ENCODE data around the gene CLBA1. TPM values are rescaled to one million over a fixed set of nuclear protein-coding genes. Genes with fewer than 3 reads are reported as not detected.
"Not testable (repeated sequence)": the region's sequence is repeated elsewhere in the genome, so short reads cannot be mapped to it uniquely, and the experiment has no call there.

CLBA1 gene
- total and polyA plus RNA-seq, 9 donors = 3.5 to 7.1 (median 4.5) TPM

GRCh38 chr14:105023791-105024480 is 38.3 kb downstream of the CLBA1 start:
- DNase-seq = no peak
- Histone ChIP-seq H3K4me1 (ENCODE audit: control insufficient read depth, insufficient read depth, low read length) (peaks cover 17% of the 10 kb centered on the region), H3K4me3 (ENCODE audit: low read length) (no peak overlapping the region), H3K27me3 (ENCODE audit: control insufficient read depth, insufficient read depth, low read length) (peaks cover 4% of the 10 kb centered on the region), H3K36me3 (ENCODE audit: control insufficient read depth, insufficient read depth, low read length) (no peaks in the 10 kb centered on the region), H3K9me3 (replicated peaks; ENCODE audit: control insufficient read depth, low read depth, low read length) (no peaks in the 10 kb centered on the region), H3K27ac (ENCODE audit: low read length) (no peak overlapping the region)
- WGBS (ENCODE audit: insufficient coverage) = 92% methylated on average over 2 of the region's 4 CpGs

DNA sequence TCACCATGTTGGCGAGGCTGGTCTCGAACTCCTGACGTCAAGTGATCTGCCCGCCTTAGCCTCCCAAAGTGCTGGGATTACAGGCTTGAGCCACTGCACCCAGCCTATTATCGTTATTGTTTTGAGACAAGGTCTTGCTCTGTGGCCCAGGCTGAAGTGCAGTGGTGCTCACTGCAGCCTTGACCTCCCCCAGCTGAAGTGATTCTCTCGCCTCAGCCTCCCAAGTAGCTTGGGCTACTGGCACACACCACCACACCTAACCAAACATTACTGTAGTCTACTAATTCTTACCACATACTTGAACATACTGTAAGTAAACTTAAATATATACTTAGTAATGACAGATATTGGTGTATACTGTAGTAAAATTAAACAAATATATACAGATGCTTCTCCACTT is 39.8 kb downstream of the CLBA1 start:
- DNase-seq = no peak
- peaks cover 9% of the 10 kb centered on the region for H3K27me3 ChIP-seq (ENCODE audit: control insufficient read depth, insufficient read depth, low read length)
- no peak overlapping the region for H3K27ac ChIP-seq (ENCODE audit: low read length)
- H3K36me3 ChIP-seq (ENCODE audit: control insufficient read depth, insufficient read depth, low read length) = no peaks in the 10 kb centered on the region
- peaks cover 7% of the 10 kb centered on the region for H3K4me1 ChIP-seq (ENCODE audit: control insufficient read depth, insufficient read depth, low read length)
- H3K9me3 ChIP-seq (replicated peaks; ENCODE audit: control insufficient read depth, low read depth, low read length) = no peaks in the 10 kb centered on the region
- H3K4me3 ChIP-seq (ENCODE audit: low read length) = no peak overlapping the region
- 84% methylated on average over 5 of the region's 6 CpGs for WGBS (ENCODE audit: insufficient coverage)

- Histone ChIP-seq H3K4me3 (ENCODE audit: low read length) (no peak overlapping the region), H3K27ac (ENCODE audit: low read length) (no peak overlapping the region), H3K9me3 (replicated peaks; ENCODE audit: control insufficient read depth, low read depth, low read length) (no peaks in the 10 kb centered on the region), H3K4me1 (ENCODE audit: control insufficient read depth, insufficient read depth, low read length) (peaks cover 7% of the 10 kb centered on the region), H3K27me3 (ENCODE audit: control insufficient read depth, insufficient read depth, low read length) (peaks cover 17% of the 10 kb centered on the region), H3K36me3 (ENCODE audit: control insufficient read depth, insufficient read depth, low read length) (no peaks in the 10 kb centered on the region)
- 100% methylated on average over 2 of the region's 16 CpGs for WGBS (ENCODE audit: insufficient coverage)
- no peak for DNase-seq
These were observed 40.6 kb downstream of the CLBA1 start for GRCh38 chr14:105026033-105026785.

- no CpG with 5 or more reads among the region's 1 CpG for WGBS (ENCODE audit: insufficient coverage)
- Histone ChIP-seq H3K27ac (ENCODE audit: low read length) (no peak overlapping the region), H3K27me3 (ENCODE audit: control insufficient read depth, insufficient read depth, low read length) (peaks cover 23% of the 10 kb centered on the region), H3K36me3 (ENCODE audit: control insufficient read depth, insufficient read depth, low read length) (no peaks in the 10 kb centered on the region), H3K4me3 (ENCODE audit: low read length) (no peak overlapping the region), H3K9me3 (replicated peaks; ENCODE audit: control insufficient read depth, low read depth, low read length) (no peaks in the 10 kb centered on the region), H3K4me1 (ENCODE audit: control insufficient read depth, insufficient read depth, low read length) (peaks cover 2% of the 10 kb centered on the region)
- peak; percentile 62 for DNase-seq
These were observed 41.4 kb downstream of the CLBA1 start for GRCh38 chr14:105026802-105027563.

- H3K4me1 ChIP-seq (ENCODE audit: control insufficient read depth, insufficient read depth, low read length); H3K27ac ChIP-seq (ENCODE audit: low read length); H3K36me3 ChIP-seq (ENCODE audit: control insufficient read depth, insufficient read depth, low read length); DNase-seq; H3K4me3 ChIP-seq (ENCODE audit: low read length); H3K9me3 ChIP-seq (replicated peaks; ENCODE audit: control insufficient read depth, low read depth, low read length): not testable (repeated sequence)
- H3K27me3 ChIP-seq (ENCODE audit: control insufficient read depth, insufficient read depth, low read length) = peaks cover 29% of the 10 kb centered on the region
- no CpG with 5 or more reads among the region's 4 CpGs for WGBS (ENCODE audit: insufficient coverage)
These were observed 42.1 kb downstream of the CLBA1 start for GRCh38 chr14:105027718-105028117.

DNA sequence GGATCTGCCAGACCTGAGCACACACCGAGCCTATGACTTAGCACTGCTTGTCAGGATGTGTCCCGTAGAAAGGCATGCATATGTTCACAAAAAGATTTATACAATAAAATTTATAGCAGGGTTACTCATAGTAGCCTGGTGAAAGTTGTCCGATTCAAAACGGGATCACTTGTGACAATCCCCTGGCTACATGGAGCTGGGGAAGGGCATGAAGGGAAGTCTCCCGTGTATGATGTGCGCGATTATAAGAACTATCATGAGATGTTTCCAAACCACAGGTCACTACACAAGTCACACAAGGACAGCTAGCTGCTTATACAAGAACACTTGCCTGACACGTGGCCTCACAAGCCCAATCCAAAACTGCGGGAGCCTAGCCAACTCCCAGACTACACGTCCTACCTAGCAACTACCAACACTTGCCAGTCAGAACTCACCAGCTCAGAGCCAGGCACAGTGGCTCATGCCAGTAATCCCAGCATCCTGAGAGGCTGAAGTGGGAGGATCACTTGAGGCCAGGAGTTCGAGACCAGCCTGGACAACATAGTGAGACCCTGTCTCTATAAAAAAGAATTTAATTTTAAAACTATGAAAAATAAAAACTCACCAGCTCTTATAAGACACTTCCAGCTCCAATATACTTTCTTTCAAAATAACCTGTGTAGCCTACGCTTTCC is 42.8 kb downstream of the CLBA1 start:
- WGBS (ENCODE audit: insufficient coverage) = 89% methylated on average over 6 of the region's 12 CpGs
- Histone ChIP-seq H3K4me3 (ENCODE audit: low read length) (no peak overlapping the region), H3K27ac (ENCODE audit: low read length) (no peak overlapping the region), H3K4me1 (ENCODE audit: control insufficient read depth, insufficient read depth, low read length) (no peaks in the 10 kb centered on the region), H3K9me3 (replicated peaks; ENCODE audit: control insufficient read depth, low read depth, low read length) (no peaks in the 10 kb centered on the region), H3K36me3 (ENCODE audit: control insufficient read depth, insufficient read depth, low read length) (no peaks in the 10 kb centered on the region), H3K27me3 (ENCODE audit: control insufficient read depth, insufficient read depth, low read length) (peaks cover 36% of the 10 kb centered on the region)
- no peak for DNase-seq

GRCh38 chr14:105029402-105029801 is 43.8 kb downstream of the CLBA1 start:
- DNase-seq = no peak
- H3K4me3 ChIP-seq (ENCODE audit: low read length) = no peak overlapping the region
- WGBS (ENCODE audit: insufficient coverage) = 70% methylated on average over 7 of the region's 7 CpGs
- H3K9me3 ChIP-seq (replicated peaks; ENCODE audit: control insufficient read depth, low read depth, low read length) = no peaks in the 10 kb centered on the region
- H3K27me3 ChIP-seq (ENCODE audit: control insufficient read depth, insufficient read depth, low read length) = peaks cover 46% of the 10 kb centered on the region
- no peaks in the 10 kb centered on the region for H3K36me3 ChIP-seq (ENCODE audit: control insufficient read depth, insufficient read depth, low read length)
- H3K4me1 ChIP-seq (ENCODE audit: control insufficient read depth, insufficient read depth, low read length) = peaks cover 2% of the 10 kb centered on the region
- H3K27ac ChIP-seq (ENCODE audit: low read length) = no peak overlapping the region

- Histone ChIP-seq H3K36me3 (ENCODE audit: control insufficient read depth, insufficient read depth, low read length) (no peaks in the 10 kb centered on the region), H3K4me1 (ENCODE audit: control insufficient read depth, insufficient read depth, low read length) (peaks cover 2% of the 10 kb centered on the region), H3K4me3 (ENCODE audit: low read length) (no peak overlapping the region), H3K27me3 (ENCODE audit: control insufficient read depth, insufficient read depth, low read length) (peaks cover 52% of the 10 kb centered on the region), H3K9me3 (replicated peaks; ENCODE audit: control insufficient read depth, low read depth, low read length) (no peaks in the 10 kb centered on the region), H3K27ac (ENCODE audit: low read length) (no peak overlapping the region)
- WGBS (ENCODE audit: insufficient coverage) = no CpG with 5 or more reads among the region's 2 CpGs
- no peak for DNase-seq
These were observed 44.6 kb downstream of the CLBA1 start for GRCh38 chr14:105030194-105030593.

DNA sequence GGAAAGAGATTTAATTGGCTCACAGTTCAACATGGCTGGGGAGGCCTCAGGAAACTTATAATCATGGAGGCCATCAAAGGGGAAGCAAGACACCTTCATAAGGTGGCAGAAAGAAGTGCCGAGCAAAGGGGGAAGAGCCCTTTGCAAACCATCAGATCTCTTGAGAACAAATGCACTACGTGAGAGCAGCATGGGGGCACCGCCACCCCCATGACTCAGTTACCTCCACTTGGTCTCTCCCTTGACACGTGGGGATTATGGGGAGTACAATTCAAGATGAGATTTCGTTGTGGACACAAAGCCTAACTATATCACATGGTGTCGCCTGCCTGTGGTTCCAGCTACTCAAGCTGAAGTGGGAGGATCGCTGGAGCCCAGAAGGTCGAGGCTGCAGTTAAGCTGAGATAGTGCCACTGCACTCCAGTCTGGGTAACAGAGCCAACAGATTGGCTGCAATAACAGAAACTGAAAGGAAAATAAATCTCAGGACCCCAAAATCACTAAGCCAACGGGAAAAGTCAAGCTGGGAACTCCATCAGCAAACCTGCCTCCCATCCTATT is 45.3 kb downstream of the CLBA1 start:
- H3K36me3 ChIP-seq (ENCODE audit: control insufficient read depth, insufficient read depth, low read length) = no peaks in the 10 kb centered on the region
- no peak for DNase-seq
- 79% methylated on average over 8 of the region's 9 CpGs for WGBS (ENCODE audit: insufficient coverage)
- H3K27me3 ChIP-seq (ENCODE audit: control insufficient read depth, insufficient read depth, low read length) = peaks cover 56% of the 10 kb centered on the region
- H3K27ac ChIP-seq (ENCODE audit: low read length) = no peak overlapping the region
- H3K4me3 ChIP-seq (ENCODE audit: low read length) = no peak overlapping the region
- H3K9me3 ChIP-seq (replicated peaks; ENCODE audit: control insufficient read depth, low read depth, low read length) = no peaks in the 10 kb centered on the region
- H3K4me1 ChIP-seq (ENCODE audit: control insufficient read depth, insufficient read depth, low read length) = peaks cover 2% of the 10 kb centered on the region
